GM18526 (cell line): ENCODE measurements around the gene CENPN.
A peak's percentile ranks its signal among the peaks of the same experiment; 100 is the strongest.

Experiments used
- POLR2A ChIP-seq: IDR thresholded peaks from 3 replicates; pipeline ENCODE4 v1.6.1; 2011; ENCODE audit not compliant: insufficient read length; ENCODE audit errors: extremely low read depth

Gene CENPN

GRCh38 chr16:81003064-81003463, 4.0 kb upstream of the CENPN start:
- no peak for TF ChIP-seq POLR2A

DNA sequence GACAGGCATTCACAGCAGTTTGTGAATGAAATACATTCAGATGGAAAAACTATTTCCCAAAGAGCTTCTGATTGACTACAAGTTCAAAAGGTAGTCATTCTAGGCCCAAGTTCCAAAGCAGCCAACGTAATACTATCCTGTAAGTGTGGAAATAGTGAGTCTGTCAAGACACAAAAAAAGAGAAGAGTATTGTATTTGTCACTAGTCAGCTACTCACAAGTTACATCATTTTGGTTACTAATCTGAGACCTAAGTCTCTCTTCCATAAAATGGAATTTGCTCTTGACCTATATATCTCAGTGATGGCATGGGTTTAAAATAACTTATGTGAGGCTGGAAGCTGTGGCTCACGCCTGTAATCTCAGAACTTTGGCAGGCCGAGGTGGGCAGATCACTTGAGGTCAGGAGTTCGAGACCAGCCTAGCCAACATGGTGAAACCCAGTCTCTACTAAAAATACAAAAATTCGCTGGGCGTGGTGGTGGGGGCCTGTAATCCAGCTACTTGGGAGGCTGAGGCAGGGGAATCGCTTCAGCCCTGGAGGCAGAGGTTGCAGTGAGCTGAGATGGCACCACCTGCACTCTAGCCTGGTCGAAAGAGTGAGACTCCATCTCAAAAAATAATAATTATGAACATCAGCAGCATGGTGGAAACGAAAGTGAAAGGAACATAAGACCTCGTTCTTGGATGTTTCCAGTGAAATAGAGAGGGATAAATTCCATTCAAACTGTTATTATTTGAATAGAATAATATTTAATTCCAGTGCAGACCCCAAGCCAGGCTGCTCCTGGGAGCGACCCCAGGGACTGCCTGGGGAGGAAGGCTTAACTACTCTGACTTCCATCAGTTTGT, 3.2 kb upstream of the CENPN start:
- TF ChIP-seq POLR2A = no peak

DNA sequence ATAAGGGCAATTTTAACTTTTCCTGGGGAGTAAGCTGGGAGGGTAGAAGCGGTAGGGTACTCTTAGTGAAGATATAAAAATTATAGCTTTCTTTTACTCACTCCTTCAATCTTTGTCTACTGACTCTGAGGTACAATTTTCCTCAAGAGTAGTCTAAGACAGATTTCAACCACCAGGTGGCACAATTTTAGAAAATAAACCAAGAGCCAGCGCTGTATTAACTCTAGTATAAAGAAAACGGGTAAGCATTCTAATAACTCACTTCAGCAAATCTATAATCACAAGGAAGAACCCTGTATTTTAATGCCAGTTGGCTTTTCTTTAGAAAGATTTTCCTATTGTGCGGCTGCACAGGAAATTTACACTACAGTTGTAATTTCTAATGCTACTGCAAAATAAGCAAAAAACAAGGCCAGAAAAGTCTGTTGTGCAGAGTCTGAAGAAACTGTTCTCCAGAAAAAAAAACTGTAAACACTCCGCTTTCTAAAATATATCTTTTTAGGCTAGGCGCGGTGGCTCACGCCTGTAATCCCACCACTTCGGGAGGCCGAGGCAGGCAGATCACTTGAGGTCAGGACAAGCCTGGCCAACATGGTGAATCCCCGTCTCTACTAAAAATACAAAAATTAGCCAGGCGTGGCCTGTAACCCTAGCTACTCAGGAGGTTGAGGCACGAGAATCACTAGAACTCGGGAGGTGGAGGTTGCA, 2.2 kb upstream of the CENPN start:
- no peak for TF ChIP-seq POLR2A

- TF ChIP-seq POLR2A = no peak
These were observed 1.3 kb upstream of the CENPN start for GRCh38 chr16:81005610-81006161.

GRCh38 chr16:81006211-81006812, 702 bp upstream of the CENPN start:
- peak; percentile 70 for TF ChIP-seq POLR2A

DNA sequence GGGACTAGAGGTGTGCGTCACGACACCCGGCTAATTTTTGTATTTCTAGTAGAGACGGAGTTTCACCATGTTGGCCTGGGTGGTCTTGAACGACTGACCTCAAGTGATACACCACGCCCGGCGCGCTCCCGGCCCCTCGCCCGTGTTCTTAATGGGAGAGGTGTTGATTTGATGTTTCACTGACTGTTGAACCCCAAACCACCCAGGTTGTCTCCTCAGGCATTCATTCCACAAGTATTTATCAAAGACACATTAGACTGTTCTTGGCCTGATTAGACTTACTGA, 1.4 kb downstream of the CENPN start:
- no peak for TF ChIP-seq POLR2A

DNA sequence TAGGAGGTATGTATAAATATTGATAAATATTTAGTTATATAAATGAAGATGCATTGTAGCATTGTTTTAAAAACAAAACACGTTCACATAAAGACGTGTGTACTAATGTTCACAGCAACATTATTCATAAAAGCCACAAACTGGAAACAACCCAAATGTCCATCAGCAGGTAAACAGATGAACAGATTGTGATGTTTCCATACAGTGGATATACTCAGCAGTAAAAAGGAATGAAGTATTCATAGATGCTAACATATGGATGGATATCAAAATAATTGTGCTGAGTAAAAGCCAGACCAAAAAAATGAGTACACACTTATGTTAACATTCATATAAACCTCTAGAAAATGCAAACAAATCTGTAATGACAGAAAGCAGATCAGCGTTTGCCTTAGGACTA, 6.0 kb downstream of the CENPN start:
- TF ChIP-seq POLR2A = no peak

- TF ChIP-seq POLR2A = no peak
These were observed 7.7 kb downstream of the CENPN start for GRCh38 chr16:81014672-81015071.

DNA sequence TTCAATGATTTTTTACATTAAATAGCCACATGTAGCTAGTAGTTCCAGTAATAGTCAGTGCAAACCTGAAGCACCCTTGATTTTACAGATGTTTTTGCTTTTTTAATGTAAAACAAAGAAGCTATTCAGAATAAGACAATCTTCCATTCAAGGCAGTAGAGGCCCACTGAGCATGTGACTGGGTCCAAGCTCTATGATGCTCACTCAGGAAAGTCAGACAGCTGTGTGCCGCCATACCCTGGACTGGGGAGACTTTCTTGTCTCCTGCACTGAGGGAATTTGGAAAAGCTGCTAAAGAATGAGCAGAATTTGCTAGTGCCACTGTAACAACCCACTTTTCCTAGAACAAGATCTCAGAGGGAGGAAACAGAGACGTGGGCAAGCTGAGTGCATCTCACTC, 11.5 kb downstream of the CENPN start:
- no peak for TF ChIP-seq POLR2A

GRCh38 chr16:81026429-81026828, 19.4 kb downstream of the CENPN start:
- TF ChIP-seq POLR2A = no peak

GRCh38 chr16:81029930-81030604, 23.1 kb downstream of the CENPN start:
- TF ChIP-seq POLR2A = no peak

GRCh38 chr16:81035398-81035974, 28.5 kb downstream of the CENPN start, which contains the start of gene ATMIN:
Gene ATMIN (plus strand): TSS chr16:81035842. CDS start chr16:81035871, 29 bp downstream.
- TF ChIP-seq POLR2A = peak; percentile 53

DNA sequence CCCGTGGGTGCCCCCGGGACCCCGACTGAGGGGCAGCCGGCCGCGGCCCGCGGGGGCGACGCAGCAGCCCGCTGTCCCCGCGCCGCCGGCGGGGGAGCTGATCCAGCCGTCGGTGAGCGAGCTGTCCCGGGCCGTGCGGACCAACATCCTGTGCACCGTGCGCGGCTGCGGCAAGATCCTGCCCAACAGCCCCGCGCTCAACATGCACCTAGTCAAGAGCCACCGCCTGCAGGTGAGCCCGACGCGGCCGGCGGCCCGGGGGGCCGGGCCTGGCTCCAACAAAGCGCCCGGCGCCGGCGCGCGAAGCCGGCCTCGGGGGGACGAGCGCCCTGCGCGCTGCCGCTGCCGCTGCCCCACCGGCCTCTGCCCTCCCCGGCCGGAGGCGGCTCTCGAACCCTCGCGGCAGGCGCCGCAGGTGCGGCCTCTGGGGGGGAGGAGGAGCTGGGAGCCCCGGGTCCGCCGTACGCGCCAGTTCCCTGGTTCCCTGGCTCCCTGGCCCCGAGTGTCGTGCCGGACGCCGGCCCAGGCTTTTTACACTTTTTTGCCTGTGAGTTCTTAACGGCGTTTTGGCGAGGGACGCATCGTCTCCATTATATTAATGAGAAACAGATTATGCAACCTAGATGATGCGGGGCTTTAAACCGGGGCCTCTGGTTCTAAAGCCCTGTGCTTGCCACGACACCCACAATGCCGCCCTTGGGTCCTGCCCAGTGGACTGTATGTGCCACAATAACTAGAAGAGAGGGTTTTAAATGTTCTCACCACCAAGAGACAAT, 29.1 kb downstream of the CENPN start:
- TF ChIP-seq POLR2A = no peak

DNA sequence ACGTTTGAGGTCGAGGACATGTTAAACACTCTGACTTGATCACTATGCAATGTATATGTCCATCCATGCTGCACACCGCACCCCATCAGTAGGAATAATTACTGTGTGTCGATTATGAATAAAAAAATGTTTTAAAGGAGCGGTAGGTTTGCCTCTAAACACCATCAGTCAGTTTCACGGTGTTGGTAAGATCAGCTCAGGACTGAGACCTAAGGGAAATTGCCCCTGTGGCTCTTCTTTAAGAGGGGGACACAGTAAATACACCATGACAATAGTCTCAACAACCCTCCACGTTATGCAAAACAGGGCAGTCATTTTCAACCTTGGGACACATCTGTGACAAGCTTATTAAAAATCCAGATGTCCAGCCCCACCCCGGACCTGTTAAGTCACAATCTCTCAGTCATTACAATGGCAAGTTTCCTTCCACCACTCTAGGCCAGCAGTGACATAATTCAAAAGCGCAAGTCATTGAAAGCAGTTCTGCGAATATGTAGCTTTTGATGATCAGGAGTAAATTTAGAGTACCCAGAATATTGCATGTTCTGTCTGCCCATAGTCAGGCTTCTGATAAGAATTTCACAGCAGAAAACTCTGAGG, 29.8 kb downstream of the CENPN start:
- no peak for TF ChIP-seq POLR2A
